ENCODE measurements around the gene THSD4.

GRCh38 chr15:71323082-71323481 is 207.8 kb downstream of the THSD4 start:
- no peak for TF ChIP-seq CTCF (IDR thresholded peaks at IDR 0.05)
- TF ChIP-seq SIN3A (IDR thresholded peaks at IDR 0.05; ENCODE audit: borderline replicate concordance, insufficient read depth, low read depth, low read length): no peak
- no peak for TF ChIP-seq REST (IDR thresholded peaks at IDR 0.05; ENCODE audit: insufficient read depth in 1 of 2, low read depth in 2 of 2, low read length in 1 of 2)
- TF ChIP-seq POLR2AphosphoS5 (IDR thresholded peaks at IDR 0.05; ENCODE audit: low read depth, low read length): no peak
